Measurements from ENCODE around the gene NFILZ. TPM values are rescaled to one million over a fixed set of nuclear protein-coding genes. Genes with fewer than 3 reads are reported as not detected.

Gene NFILZ
- total RNA-seq, 2 donors from 2014 or later, result not detected

DNA sequence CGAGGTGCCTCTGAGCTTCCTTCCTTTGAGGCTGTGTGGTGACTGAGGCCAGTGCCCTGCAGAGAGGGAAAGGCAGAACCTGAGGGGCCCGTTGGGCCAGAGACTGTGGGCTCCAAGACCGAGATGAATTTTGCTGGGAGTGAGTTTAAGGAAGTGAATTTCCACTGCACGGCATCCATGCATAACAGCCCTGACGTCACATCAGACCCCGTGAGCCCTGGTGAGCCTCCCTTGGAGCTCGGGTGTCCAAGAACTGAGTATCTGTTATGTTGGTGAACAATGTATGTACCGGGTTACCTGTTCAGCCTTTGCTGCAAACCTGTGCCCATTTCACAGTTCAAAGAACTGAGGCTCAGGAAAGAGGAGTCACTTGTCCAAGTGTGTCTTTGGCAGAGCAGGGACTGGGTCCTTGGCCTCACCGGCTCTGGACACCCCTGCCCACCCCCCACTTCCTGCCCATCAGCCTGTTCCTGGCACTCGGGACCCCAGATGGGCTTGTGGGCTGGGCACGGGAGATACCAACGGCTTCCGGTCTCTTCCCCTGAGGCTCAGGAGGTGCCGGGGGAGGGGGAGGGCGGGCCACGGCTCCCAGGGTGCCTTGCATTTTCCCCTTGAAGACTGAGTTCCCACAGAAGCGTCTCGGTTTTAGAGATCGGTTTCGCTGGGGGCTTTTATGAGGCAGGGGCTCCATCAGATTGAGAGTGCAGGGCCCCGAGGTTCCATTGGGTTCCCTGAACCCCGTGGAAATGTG lies 33.7 kb downstream of the NFILZ start:
- Histone ChIP-seq H3K27me3 (ENCODE audit: control insufficient read depth, insufficient read depth, low read length, poor library complexity, severe bottlenecking) (no peaks in the 10 kb centered on the region), H3K4me1 (ENCODE audit: control insufficient read depth, insufficient read depth, low read length) (no peaks in the 10 kb centered on the region), H3K4me3 (ENCODE audit: low read length) (no peak overlapping the region), H3K36me3 (ENCODE audit: control insufficient read depth, insufficient read depth, low read length) (no peaks in the 10 kb centered on the region), H3K27ac (ENCODE audit: low read depth, low read length) (no peak overlapping the region), H3K9me3 (ENCODE audit: control insufficient read depth, low read length) (no peaks in the 10 kb centered on the region), H3K9ac (ENCODE audit: extremely low read depth, low read length, poor library complexity, severe bottlenecking) (no peak overlapping the region)
- Mint-ChIP-seq H3K27me3 (ENCODE audit: insufficient read depth) (peaks cover 11% of the 10 kb centered on the region), H3K27ac (no peak overlapping the region), H3K36me3 (ENCODE audit: low read depth) (no peaks in the 10 kb centered on the region), H3K4me3 (no peak overlapping the region), H3K4me1 (no peaks in the 10 kb centered on the region), H3K9me3 (no peaks in the 10 kb centered on the region)
- TF ChIP-seq, protein P1, sequence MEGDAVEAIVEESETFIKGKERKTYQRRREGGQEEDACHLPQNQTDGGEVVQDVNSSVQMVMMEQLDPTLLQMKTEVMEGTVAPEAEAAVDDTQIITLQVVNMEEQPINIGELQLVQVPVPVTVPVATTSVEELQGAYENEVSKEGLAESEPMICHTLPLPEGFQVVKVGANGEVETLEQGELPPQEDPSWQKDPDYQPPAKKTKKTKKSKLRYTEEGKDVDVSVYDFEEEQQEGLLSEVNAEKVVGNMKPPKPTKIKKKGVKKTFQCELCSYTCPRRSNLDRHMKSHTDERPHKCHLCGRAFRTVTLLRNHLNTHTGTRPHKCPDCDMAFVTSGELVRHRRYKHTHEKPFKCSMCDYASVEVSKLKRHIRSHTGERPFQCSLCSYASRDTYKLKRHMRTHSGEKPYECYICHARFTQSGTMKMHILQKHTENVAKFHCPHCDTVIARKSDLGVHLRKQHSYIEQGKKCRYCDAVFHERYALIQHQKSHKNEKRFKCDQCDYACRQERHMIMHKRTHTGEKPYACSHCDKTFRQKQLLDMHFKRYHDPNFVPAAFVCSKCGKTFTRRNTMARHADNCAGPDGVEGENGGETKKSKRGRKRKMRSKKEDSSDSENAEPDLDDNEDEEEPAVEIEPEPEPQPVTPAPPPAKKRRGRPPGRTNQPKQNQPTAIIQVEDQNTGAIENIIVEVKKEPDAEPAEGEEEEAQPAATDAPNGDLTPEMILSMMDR (conservative IDR thresholded peaks at IDR 0.05), result no peak
- 43 to 71% methylated on average over 9 to 22 of the region's 22 CpGs for WGBS, 2 experiments (ENCODE audit: insufficient coverage in 1 of 2, insufficient read length in 1 of 2)
- no peak for DNase-seq

DNA sequence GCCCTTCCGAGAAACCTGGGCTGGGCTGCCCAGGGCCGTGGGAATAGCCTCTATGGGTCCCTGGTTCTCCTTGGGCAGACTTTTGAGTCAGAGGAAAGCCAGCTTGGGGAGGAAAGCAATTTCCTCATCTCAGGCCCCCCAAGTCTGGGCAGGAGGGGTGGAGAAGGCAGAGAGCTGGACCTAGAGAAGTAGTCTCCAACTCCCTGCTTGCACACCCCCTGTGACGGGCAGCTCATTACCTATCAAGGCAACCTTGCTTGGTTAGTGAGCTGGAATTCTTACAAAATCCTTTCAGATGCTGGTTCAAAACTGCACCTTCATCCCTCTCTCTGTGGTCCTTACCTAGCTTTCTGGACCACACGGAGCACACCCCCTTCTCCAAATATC lies 34.2 kb downstream of the NFILZ start:
- no peaks in the 10 kb centered on the region for H3K27me3 ChIP-seq (ENCODE audit: control insufficient read depth, insufficient read depth, low read length, poor library complexity, severe bottlenecking)
- no peaks in the 10 kb centered on the region for H3K36me3 Mint-ChIP-seq (ENCODE audit: low read depth)
- no peak overlapping the region for H3K27ac Mint-ChIP-seq
- H3K27ac ChIP-seq (ENCODE audit: low read depth, low read length), result no peak overlapping the region
- TF ChIP-seq, protein P1 (conservative IDR thresholded peaks at IDR 0.05), result no peak
- no peaks in the 10 kb centered on the region for H3K4me1 Mint-ChIP-seq
- WGBS, 2 experiments (ENCODE audit: insufficient coverage in 1 of 2, insufficient read length in 1 of 2), result 76 to 91% methylated on average over 3 to 4 of the region's 4 CpGs
- no peak overlapping the region for H3K9ac ChIP-seq (ENCODE audit: extremely low read depth, low read length, poor library complexity, severe bottlenecking)
- DNase-seq, result no peak
- no peak overlapping the region for H3K4me3 Mint-ChIP-seq
- H3K9me3 Mint-ChIP-seq, result no peaks in the 10 kb centered on the region
- H3K36me3 ChIP-seq (ENCODE audit: control insufficient read depth, insufficient read depth, low read length), result no peaks in the 10 kb centered on the region
- H3K4me3 ChIP-seq (ENCODE audit: low read length), result no peak overlapping the region
- H3K27me3 Mint-ChIP-seq (ENCODE audit: insufficient read depth), result peaks cover 9% of the 10 kb centered on the region
- H3K4me1 ChIP-seq (ENCODE audit: control insufficient read depth, insufficient read depth, low read length), result no peaks in the 10 kb centered on the region
- no peaks in the 10 kb centered on the region for H3K9me3 ChIP-seq (ENCODE audit: control insufficient read depth, low read length)

DNA sequence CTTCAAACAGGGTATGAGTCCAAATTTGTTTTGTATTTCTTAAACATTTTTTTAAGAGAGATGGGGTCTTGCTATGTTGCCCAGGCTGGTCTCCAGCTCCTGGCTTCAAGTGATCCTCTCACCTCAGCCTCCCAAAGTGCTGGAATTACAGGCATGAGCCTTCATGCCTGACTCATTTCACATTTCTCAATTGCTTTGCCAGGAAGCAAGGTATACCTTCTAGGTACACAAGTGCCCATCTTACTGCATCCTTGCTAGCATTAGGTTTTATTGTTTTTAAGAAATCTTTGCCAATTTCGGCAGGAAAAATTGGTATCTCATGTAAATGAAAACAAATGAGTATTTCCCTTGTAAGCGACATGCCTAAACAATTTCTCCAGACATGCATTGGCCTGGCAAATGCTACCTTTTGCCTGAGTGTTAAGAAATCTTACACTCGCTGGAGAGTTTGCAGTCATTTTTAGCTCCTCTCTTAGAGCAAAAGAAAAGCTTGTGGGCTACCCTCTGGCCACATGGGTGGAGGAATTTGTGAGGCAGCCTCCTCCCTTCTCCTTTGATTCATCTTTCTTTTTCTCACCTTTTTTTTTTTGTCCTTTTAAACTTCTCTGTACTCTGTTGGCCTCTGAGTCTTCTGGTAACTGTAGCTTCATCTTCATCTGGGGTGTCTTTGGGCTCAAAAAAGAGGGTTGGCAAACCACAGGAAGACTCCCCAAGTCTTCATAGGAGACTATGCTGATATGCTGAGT lies 35.2 kb downstream of the NFILZ start:
- TF ChIP-seq, protein P1 (conservative IDR thresholded peaks at IDR 0.05), result no peak
- no peak overlapping the region for H3K27ac Mint-ChIP-seq
- no peak overlapping the region for H3K4me3 Mint-ChIP-seq
- H3K27ac ChIP-seq (ENCODE audit: low read depth, low read length), result no peak overlapping the region
- H3K27me3 Mint-ChIP-seq (ENCODE audit: insufficient read depth), result peaks cover 9% of the 10 kb centered on the region
- no peak overlapping the region for H3K9ac ChIP-seq (ENCODE audit: extremely low read depth, low read length, poor library complexity, severe bottlenecking)
- H3K9me3 Mint-ChIP-seq, result no peaks in the 10 kb centered on the region
- no peaks in the 10 kb centered on the region for H3K36me3 ChIP-seq (ENCODE audit: control insufficient read depth, insufficient read depth, low read length)
- no peaks in the 10 kb centered on the region for H3K4me1 ChIP-seq (ENCODE audit: control insufficient read depth, insufficient read depth, low read length)
- H3K4me1 Mint-ChIP-seq, result no peaks in the 10 kb centered on the region
- no peaks in the 10 kb centered on the region for H3K36me3 Mint-ChIP-seq (ENCODE audit: low read depth)
- no peak overlapping the region for H3K4me3 ChIP-seq (ENCODE audit: low read length)
- DNase-seq, result no peak
- H3K9me3 ChIP-seq (ENCODE audit: control insufficient read depth, low read length), result no peaks in the 10 kb centered on the region
- whole genome bisulfite sequencing, 2 experiments (ENCODE audit: insufficient coverage in 1 of 2, insufficient read length in 1 of 2), result 87 to 91% methylated on average over 3 of the region's 3 CpGs
- no peaks in the 10 kb centered on the region for H3K27me3 ChIP-seq (ENCODE audit: control insufficient read depth, insufficient read depth, low read length, poor library complexity, severe bottlenecking)
